HL-60 (cell line): ENCODE data around the gene LIMS1.
"Not testable (repeated sequence)": the region's sequence is repeated elsewhere in the genome, so short reads cannot be mapped to it uniquely, and the experiment has no call there.

Experiments used
- CTCF ChIP-seq: IDR thresholded peaks from one replicate; pipeline ENCODE4 v1.5.1; 2011; ENCODE audit warnings: low read length, control low read depth, inconsistent platforms; ENCODE audit not compliant: insufficient read depth
- GABPA ChIP-seq: IDR thresholded peaks from 2 replicates; pipeline ENCODE4 v1.6.1; 2012; ENCODE audit warnings: low read depth
- SPI1 ChIP-seq: IDR thresholded peaks from 2 replicates; pipeline ENCODE4 v1.6.1; 2012; ENCODE audit warnings: low read depth, mild to moderate bottlenecking, borderline replicate concordance

GRCh38 chr2:108664089-108664488 is 129.8 kb downstream of the LIMS1 start:
- not testable (repeated sequence) for TF ChIP-seq CTCF, SPI1, GABPA
